Jurkat, Clone E6-1 (cell line): ENCODE data around the gene HLA-DQA2. TPM values are rescaled to one million over a fixed set of nuclear protein-coding genes. Genes with fewer than 3 reads are reported as not detected.
"Not testable (repeated sequence)": the region's sequence is repeated elsewhere in the genome, so short reads cannot be mapped to it uniquely, and the experiment has no call there.

Source experiments
- DNase-seq: peaks from one replicate; pipeline ENCODE4 v3.0.0-alpha.2; 2011; ENCODE audit warnings: low read depth, low spot score
- H3K4me3 ChIP-seq: 2 replicates; pipeline ENCODE4 v1.5.1; 2011; ENCODE audit warnings: mild to moderate bottlenecking, low read length, control low read depth, moderate library complexity
- polyA plus RNA-seq: library from polyadenylated mRNA; unstranded; fragments of >200 nt; gene quantifications from one replicate; pipeline ENCODE4 v1.2.1, GENCODE V29; 2012; ENCODE audit warnings: missing spikeins; ENCODE audit not compliant: insufficient read length, insufficient read depth

The HLA-DQA2 gene
- not detected for polyA plus RNA-seq

DNA sequence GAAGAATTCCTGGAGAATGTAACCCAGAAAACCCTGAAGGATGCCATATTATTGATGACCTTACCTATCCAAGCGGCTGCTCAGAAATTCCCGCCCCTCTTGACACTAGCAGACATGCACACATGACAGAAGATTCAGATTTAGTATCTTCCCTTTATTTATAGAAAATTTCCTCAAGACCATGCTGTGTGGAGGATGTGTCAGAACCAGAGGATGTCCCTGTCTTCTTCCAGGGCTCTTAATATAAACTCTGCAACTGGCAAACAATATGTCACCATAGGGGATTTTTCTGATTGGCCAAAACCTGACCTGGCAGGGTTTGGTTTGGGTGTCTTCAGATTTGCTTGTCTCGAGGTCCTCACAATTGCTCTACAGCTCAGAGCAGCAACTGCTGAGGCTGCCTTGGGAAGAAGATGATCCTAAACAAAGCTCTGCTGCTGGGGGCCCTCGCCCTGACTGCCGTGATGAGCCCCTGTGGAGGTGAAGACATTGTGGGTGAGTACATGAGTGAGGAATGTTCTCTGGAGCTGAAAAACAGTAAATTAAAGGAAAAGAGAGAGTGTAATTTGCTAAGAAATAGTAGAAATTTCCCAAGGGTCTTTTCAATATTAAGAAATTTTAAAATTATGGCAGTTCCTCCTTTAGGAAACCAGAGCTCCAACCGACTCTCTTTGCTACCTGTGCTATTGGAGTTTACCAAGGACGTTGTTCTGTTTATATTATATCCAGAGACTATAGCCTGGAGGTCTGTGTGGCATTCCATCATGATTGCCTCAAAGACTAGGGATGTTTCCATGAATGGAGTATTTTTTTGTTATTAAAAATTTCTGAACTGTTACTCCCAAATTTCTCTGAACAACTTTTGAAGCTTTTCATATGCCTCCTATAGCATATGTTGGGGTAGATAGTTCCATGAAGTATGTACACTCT, at the start of gene HLA-DQA2:
Gene HLA-DQA2 (plus strand): TSS at position 361 of the 930 bp plus-strand sequence. CDS start 53 bp downstream, at position 414.
- H3K4me3 ChIP-seq, result no peak within 1 kb of the TSS
- DNase-seq, result no peak

DNA sequence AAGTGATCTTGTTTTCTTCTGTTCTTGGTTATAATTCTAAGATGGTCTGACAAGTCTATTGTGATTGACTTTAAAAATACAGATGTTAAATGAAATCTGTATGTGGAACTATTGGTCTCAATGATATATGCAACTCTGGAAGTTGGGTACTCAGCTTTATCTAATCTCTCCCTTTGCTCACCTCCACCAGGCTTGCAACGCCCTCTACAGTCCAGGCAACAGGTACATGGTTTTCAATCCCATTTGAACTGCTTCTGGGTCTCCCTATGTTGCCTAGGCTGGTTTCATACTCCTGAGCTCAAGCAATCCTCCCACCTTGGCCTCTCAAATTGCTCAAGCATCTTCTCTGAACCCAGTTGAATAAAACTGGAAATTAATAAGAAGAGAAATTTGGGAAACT, 49.2 kb upstream of the HLA-DQA2 start:
- DNase-seq, result peak; percentile 40
- H3K4me3 ChIP-seq, result no peak overlapping the region

DNA sequence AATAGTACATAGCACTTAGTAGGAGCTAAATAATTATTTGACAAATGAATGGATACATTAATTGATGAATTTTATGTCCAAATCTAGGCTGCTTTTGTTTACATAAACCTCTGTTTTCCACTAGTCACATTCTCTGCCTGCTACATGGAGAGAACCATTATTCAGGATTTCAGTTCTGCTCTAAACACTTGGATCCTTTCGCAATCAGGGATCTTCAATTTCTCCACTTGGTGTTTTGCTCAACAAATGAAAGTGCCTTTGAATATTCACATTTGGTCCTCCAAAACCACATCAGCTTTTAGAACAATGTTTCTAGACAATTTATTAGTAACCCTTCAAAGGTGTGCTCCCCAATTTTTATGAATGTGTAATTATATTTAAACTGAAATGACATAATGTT, 44.2 kb upstream of the HLA-DQA2 start:
- DNase-seq, result no peak
- H3K4me3 ChIP-seq, result no peak overlapping the region

DNA sequence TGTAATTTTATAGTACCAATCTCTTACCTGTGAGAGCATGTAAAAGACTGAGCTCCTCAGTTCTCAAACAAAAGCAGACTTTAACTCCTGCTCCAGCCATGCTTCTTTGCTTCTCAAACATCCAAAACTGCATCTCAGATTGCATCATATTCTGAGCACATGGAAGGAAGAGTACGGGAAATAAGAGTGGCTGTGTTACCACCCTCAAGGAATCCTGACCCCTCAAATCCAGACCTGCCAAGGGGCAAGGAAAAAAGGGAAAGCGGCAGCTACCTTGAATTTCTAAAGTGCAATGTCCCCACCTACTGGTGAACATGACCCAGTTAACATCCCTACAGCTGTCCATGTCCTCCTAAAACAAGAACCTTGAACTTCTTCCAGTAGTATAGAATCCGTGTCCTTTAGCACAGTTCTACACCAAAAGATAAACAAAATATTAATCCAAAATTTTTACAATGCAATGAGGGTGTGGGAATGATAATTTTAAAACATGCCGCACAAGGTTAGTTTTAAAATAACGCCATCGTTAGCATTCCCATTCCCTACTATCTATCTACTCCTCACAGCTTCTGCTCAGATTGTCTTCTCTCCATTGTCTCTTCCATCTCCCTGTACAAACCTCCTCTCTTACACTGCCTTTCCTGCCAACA, 40.7 kb upstream of the HLA-DQA2 start:
- peak; percentile 32 for DNase-seq
- no peak overlapping the region for H3K4me3 ChIP-seq

DNA sequence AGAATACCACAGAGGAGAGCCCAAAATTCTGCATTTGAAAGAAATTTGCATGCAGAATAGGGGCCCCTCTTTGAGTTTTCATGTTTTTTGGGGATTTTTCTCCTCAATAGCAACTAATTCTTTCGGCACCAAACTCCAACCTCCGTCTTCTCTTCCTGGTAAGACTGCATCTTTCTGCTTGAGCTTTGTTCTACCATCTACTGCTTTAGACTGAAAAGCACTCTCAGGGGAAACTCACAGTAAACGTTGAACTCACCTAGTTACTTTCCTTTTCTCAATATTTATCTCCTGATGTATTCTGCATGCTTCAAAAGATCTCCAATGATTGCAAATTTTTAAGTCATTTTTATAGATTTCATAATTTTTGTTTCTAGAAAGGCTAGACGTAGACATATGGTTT, 37.8 kb upstream of the HLA-DQA2 start:
- DNase-seq, result no peak
- H3K4me3 ChIP-seq, result no peak overlapping the region

DNA sequence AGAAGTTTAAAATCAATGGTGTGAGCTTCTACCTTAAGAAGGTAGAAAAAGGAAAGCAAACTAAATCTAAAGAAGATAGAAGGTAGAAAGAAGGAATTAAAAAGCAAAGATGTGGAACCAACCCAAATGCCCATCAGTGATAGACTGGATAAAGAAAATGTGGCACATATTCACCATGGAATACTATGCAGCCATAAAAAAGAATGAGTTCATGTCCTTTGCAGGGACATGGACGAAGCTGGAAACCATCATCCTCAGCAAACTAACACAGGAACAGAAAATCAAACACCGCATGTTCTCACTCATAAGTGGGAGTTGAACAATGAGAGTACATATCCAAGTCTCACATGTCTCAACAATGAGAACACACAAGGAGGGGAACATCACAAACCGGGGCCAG, 36.0 kb upstream of the HLA-DQA2 start:
- not testable (repeated sequence) for H3K4me3 ChIP-seq, DNase-seq

DNA sequence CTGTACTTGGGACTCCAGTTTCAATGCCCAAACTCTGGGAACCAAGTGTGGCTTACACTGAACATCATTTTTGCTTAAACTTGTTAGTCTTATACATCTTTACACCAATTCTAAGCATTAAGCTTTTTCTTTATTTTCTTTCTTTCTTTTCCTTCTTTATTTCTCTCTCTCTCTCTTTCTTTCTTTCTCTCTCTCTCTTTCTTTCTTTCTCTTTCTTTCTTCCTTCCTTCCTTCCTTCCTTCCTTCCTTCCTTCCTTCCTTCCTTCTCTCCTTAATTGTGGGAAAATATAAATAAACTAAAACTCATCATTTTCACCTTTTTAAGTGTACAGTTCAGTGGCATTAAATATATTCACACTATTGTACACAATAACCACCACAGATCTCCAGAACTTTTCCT, 31.6 kb upstream of the HLA-DQA2 start:
- H3K4me3 ChIP-seq, result no peak overlapping the region
- DNase-seq, result no peak

DNA sequence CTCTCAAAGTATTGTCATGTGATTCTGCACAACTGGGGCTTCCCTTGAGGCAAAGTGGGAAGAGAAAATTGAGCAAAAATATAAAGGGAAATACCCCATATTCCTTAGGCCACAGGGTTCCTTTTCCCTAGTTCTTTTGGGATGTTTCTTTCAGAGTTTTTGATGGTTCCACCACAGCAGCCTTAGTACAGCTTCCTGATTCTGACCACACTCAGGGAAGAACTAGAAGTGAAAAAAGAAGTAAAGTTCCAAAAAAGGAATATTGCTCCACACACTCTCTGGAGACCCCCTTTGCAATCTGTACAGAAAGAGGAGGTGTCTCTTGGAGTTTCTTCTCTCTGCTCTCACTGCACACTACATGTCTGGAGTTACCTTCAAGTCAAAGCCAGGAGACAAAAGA, 27.9 kb upstream of the HLA-DQA2 start:
- DNase-seq, result no peak
- no peak overlapping the region for H3K4me3 ChIP-seq

DNA sequence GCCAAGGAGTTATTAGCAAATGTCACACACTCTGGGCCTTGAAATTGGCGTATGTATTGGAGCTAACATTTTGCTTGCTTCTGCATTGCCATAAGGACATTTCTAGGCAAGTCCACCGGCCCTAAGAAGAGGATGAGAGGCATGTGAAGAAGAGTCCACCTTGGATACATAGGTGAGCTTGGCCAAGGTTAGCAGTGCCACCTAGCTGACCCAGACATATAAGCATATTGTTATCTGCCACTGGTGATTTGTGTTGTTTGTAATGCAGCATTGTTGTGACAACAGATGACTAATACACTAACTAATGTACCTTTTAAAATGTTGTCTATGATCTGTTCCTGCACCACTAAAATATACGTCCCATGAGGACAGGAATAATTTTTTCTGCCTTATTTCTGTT, 24.8 kb upstream of the HLA-DQA2 start:
- DNase-seq, result no peak
- H3K4me3 ChIP-seq, result no peak overlapping the region

DNA sequence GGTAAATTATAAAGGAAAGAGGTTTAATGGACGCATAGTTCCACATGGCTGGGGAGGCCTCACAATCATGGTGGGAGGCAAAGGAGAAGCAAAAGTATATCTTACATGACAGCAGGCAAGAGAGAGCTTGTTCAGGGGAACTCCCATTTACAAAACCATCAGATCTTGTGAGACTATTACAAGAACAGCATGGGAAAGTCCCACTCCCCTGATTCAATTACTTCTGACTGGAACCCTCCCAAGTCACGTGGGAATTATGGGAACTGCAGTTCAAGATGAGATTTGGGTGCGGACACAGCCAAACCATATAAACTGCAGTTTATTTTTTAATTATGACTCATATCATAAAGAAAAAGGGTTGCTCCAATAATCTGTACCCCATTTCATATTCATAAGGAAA, 22.3 kb upstream of the HLA-DQA2 start:
- DNase-seq, result no peak
- H3K4me3 ChIP-seq, result no peak overlapping the region

DNA sequence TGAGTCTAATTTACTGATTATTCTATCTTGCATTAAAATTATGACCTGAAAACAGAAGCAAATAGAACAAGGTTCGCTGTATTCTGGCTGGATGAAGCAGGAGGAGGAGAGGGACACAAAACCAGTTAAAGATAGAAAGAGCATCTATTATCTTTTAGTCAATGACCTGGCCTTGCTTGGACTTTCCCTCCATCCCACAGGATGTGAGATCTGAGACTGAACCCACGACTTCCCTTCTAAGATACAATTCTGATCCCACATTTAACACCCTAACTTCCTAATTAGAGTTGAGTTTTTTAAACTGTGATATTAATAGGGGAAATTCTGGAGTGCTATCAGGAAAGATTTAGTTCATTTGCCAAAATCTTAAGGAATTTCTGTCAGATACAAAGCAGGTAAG, 3.1 kb upstream of the HLA-DQA2 start:
- no peak overlapping the region for H3K4me3 ChIP-seq
- no peak for DNase-seq

DNA sequence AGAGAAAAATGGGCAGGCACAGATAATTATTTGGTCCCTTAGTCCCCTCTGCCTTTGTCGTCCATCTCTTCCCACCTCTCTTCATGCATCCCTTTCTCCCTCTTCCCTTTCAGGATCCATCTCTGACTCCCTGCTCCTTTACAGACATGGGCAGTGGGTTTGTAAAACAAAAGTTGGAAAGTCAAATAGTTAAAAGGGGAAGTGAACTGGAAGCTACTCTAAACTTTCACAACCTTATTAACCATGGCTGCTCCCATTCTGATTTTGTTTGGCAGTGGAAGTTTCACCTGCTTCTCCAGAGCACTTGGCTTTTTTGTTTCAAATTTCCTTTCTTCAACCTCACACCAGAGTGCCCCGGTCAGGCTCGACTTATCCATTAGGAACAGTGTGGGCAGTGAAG, 1.2 kb downstream of the HLA-DQA2 start:
- DNase-seq, result no peak
- H3K4me3 ChIP-seq, result no peak overlapping the region

DNA sequence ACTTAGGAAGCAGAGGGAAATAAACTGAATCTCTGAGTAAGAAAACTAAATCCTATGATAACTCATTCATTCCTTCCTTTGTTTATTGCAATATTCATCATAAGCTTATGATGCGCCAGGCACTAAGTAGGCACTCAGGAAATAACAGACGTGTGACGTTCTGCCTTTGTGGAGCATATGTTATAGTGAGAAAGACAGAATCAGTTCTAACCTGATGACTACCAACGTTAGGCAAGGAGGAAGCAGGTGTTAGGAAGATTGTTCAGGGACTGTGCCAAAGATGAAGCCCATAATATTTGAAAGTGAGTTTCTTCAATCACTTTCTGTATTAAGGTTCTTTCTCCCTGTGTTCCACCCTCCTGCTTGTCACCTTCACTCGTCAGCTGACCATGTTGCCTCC, 3.6 kb downstream of the HLA-DQA2 start:
- DNase-seq, result no peak
- no peak overlapping the region for H3K4me3 ChIP-seq

DNA sequence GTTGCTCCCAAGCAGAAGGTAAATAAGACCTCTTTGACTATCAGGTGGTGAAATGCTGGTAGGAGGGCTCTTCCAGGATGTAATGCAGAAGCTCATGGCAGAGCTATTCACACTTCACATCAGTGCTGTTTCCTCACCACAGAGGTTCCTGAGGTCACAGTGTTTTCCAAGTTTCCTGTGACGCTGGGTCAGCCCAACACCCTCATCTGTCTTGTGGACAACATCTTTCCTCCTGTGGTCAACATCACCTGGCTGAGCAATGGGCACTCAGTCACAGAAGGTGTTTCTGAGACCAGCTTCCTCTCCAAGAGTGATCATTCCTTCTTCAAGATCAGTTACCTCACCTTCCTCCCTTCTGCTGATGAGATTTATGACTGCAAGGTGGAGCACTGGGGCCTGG, 4.5 kb downstream of the HLA-DQA2 start:
- H3K4me3 ChIP-seq, DNase-seq: not testable (repeated sequence)

DNA sequence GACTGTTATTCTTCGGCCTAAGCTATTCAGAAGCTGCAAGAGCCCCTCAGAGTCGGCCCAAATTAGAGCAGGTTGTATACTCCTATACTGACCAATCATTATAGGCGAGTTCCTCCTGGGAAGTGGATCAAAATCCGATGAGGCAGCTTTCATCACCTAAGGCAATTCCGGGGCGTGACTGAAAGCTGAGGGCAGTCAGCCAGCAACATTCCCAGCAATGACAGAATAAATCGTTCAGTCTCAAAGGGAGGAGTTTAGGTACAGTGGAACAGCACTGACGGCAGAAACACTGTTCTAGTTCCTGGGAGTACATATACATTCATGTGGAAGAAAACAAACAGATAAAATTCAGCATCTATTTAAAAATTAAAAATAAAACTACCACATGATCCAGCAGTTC, 11.4 kb downstream of the HLA-DQA2 start:
- DNase-seq, result no peak
- H3K4me3 ChIP-seq, result no peak overlapping the region

DNA sequence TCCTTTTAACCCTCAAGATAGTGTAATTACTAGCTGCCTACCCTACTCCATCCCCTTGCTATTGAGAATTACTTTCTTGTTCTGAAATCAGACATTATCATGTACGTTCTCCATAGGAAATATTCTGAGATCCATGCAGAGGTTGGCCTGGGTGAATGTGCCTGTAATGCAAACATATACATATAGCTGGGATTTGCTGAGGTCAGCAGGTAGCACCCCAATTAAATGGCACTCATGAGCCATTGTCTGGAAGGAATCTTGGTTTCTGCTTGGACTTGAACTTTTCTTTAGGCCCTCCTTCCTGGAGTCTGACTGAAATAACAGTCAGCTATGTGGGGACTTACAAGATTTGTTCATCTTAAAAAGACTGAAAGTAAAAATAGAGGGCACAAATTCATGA, 18.5 kb downstream of the HLA-DQA2 start:
- DNase-seq, result no peak
- no peak overlapping the region for H3K4me3 ChIP-seq

DNA sequence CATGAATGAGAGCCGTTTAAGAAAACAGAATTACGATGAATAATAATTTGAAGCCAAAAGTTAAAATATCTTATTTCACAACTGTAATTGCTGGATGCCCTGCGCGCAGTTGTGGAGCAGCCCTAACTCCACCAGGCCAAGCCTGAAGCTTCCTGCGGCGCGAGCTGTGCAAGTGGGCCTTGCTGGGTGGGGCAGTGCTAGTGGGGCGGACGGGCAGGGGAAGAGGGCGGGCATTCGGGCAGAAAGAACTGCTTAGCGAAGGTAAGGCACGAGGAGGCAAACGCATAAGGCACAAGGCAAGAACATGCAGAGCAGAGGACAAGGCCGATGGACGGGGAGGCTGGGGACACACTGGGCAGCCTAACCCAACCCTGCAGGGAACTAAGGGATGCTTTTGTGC, 19.9 kb downstream of the HLA-DQA2 start:
- no peak overlapping the region for H3K4me3 ChIP-seq
- DNase-seq, result no peak

DNA sequence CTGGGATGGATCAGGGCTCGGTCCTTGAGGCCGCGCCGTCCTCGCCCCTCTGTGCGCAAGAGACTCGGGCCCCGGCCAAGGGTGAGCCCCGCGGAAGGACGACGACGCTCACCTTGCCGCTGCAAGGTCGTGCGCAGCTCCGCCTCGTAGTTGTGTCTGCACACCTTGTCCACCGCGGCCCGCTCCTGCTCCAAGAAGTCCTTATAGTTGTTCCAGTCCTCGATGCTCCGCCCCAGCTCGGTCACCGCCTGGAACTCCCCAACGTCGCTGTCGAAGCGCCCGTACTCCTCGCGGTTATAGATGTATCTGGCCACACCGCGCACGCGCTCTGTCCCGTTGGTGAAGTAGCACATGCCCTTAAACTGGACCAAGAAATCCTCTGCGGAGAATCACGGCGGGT, 20.4 kb downstream of the HLA-DQA2 start:
- no peak for DNase-seq
- H3K4me3 ChIP-seq, result no peak overlapping the region

DNA sequence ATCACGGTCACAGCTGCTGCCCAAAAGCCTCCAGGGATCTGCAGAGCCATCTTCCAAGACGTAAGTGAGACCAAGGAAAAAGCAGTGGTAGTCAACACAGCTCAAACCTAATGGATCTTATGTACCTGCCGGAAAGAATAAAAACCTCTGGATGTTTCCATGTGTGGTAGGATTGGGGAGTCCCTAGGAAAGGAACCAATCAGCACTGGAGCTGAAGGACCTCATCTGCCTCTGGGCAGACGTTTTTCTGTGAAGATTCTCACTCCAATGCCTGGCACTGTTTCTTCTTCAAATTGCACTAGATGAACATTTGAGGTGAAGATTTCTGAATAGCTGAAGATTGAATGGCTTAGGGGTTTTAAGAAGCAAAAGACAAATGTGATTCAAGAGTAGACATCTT, 22.2 kb downstream of the HLA-DQA2 start, which contains the start of gene HLA-DQB2:
Gene HLA-DQB2 (minus strand): TSS at position 112 of the 400 bp plus-strand sequence. CDS start 62 bp downstream, at position 50.
- H3K4me3 ChIP-seq, result no peak within 1 kb of the TSS
- no peak for DNase-seq

DNA sequence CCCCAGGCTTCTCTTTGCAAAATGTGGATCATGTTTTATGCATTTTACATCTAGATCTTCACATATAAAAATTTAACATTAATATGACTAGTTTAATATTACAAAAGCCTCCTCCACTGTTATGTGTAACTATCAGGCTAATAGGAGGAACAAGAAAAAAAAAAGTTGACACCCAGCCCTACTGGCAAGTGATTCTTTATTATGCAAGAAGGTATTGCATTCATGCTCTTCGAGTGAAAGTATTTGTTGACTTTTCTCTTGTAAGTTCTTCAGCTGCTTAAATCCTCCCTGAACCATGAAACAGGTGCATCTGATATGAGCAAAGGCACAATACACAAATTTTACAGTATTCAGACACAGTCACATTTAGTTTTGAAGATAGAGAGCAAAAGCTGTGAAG, 22.9 kb downstream of the HLA-DQA2 start:
- DNase-seq, result no peak
- no peak overlapping the region for H3K4me3 ChIP-seq
